GM15510 (cell line): ENCODE measurements around the gene FOLR3.
A peak's percentile ranks its signal among the peaks of the same experiment; 100 is the strongest.
"Not testable (repeated sequence)": the region's sequence is repeated elsewhere in the genome, so short reads cannot be mapped to it uniquely, and the experiment has no call there.

Experiments
- POLR2A ChIP-seq: IDR thresholded peaks from 3 replicates; pipeline ENCODE4 v1.6.1; 2011; ENCODE audit warnings: borderline replicate concordance; ENCODE audit not compliant: insufficient read length; ENCODE audit errors: extremely low read depth

FOLR3 gene

GRCh38 chr11:72135473-72135872 is at the start of gene FOLR3:
Gene FOLR3 (plus strand): TSS chr11:72135725. CDS start chr11:72135953, 228 bp downstream.
- TF ChIP-seq POLR2A = not testable (repeated sequence)

- TF ChIP-seq POLR2A = no peak
Observed at GRCh38 chr11:72088076-72088808, 47.3 kb upstream of the FOLR3 start.

- no peak for TF ChIP-seq POLR2A
Observed at GRCh38 chr11:72091292-72091691, 44.2 kb upstream of the FOLR3 start.

- no peak for TF ChIP-seq POLR2A
Observed at GRCh38 chr11:72098741-72099140, 36.8 kb upstream of the FOLR3 start.

GRCh38 chr11:72100009-72100408 is 35.5 kb upstream of the FOLR3 start:
- TF ChIP-seq POLR2A = no peak

GRCh38 chr11:72100462-72100861 is 35.1 kb upstream of the FOLR3 start:
- TF ChIP-seq POLR2A = no peak

GRCh38 chr11:72102162-72102561 is 33.4 kb upstream of the FOLR3 start:
- TF ChIP-seq POLR2A = no peak

GRCh38 chr11:72102631-72102945 is 32.9 kb upstream of the FOLR3 start:
- TF ChIP-seq POLR2A = no peak

GRCh38 chr11:72102946-72103753 is 32.4 kb upstream of the FOLR3 start, which contains the start of gene LAMTOR1:
Gene LAMTOR1 (minus strand): TSS chr11:72103297. CDS start chr11:72103224, 73 bp downstream.
- peak; percentile 92 for TF ChIP-seq POLR2A

GRCh38 chr11:72103754-72104167 is 31.8 kb upstream of the FOLR3 start:
- TF ChIP-seq POLR2A = no peak

GRCh38 chr11:72105888-72106287 is 29.6 kb upstream of the FOLR3 start, which contains the start of gene TOMT:
Gene TOMT (plus strand): TSS chr11:72105924. CDS start chr11:72105952, 28 bp downstream.
- no peak for TF ChIP-seq POLR2A

GRCh38 chr11:72111300-72112142 is 24.0 kb upstream of the FOLR3 start:
- no peak for TF ChIP-seq POLR2A

- peak; percentile 98 for TF ChIP-seq POLR2A
Observed at GRCh38 chr11:72112143-72112977, 23.2 kb upstream of the FOLR3 start, which contains the start of gene ANAPC15. Gene ANAPC15 (minus strand): TSS chr11:72112695. CDS start chr11:72111276, 1,419 bp downstream.
